Osteocyte (in vitro differentiated cells): Measurements from ENCODE around the gene ATP6V1E1. TPM values are rescaled to one million over a fixed set of nuclear protein-coding genes. Genes with fewer than 3 reads are reported as not detected.

ENCODE experiments used
- DNase-seq: peaks from one replicate; pipeline ENCODE4 v3.0.0; 2021; ENCODE audit warnings: mixed read lengths; ENCODE audit not compliant: unreplicated experiment; ENCODE audit errors: extremely low spot score
- H3K27ac Mint-ChIP-seq: one replicate; pipeline ENCODE4 v1.8.0; 2021; ENCODE audit warnings: mild to moderate bottlenecking, mixed read lengths; ENCODE audit not compliant: unreplicated experiment
- H3K27me3 Mint-ChIP-seq: one replicate; pipeline ENCODE4 v1.8.0; 2021; ENCODE audit warnings: mixed read lengths; ENCODE audit not compliant: unreplicated experiment
- H3K36me3 Mint-ChIP-seq: one replicate; pipeline ENCODE4 v1.8.0; 2021; ENCODE audit warnings: mixed read lengths; ENCODE audit not compliant: unreplicated experiment
- H3K4me1 Mint-ChIP-seq: one replicate; pipeline ENCODE4 v1.8.0; 2021; ENCODE audit warnings: mixed read lengths; ENCODE audit not compliant: unreplicated experiment
- H3K4me3 Mint-ChIP-seq: one replicate; pipeline ENCODE4 v1.8.0; 2021; ENCODE audit warnings: mild to moderate bottlenecking, moderate library complexity, mixed read lengths; ENCODE audit not compliant: unreplicated experiment
- H3K9me3 Mint-ChIP-seq: one replicate; pipeline ENCODE4 v1.8.0; 2021; ENCODE audit warnings: mixed read lengths; ENCODE audit not compliant: unreplicated experiment
- total RNA-seq: library from RNA; stranded (reverse); gene quantifications from 2 replicates; pipeline ENCODE4 v1.2.1, GENCODE V29; 2021
- TF ChIP-seq, protein P1 (sequence below): fragments of 200-600 bp; sonication (generic); IDR thresholded peaks from 2 replicates; pipeline ENCODE4 v1.5.0; 2021; ENCODE audit warnings: antibody characterized with exemption, mild to moderate bottlenecking, moderate library complexity

Gene ATP6V1E1
- total RNA-seq, 1 donor from 2014 or later: 119 TPM

DNA sequence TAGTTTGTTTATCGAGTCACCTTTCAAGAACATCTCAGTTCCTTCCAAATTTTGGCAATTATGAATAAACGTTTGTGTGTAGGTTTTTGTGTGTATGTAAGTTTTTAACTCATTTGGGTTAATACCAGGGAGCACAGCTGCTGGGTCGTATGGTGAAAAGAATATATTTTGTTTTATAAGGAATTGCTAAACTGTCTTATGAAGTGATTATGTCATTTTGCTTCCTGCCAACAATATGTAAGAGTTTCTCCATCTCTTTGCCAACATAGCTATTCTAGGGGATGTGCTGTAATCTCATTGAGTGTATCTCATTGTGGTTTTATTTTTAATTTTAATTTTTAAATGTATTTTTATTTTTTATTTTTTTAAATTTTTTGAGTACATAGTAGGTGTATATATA, 37.3 kb upstream of the ATP6V1E1 start:
- Mint-ChIP-seq H3K36me3 (peaks cover 29% of the 10 kb centered on the region), H3K27me3 (no peaks in the 10 kb centered on the region), H3K4me1 (peaks cover 13% of the 10 kb centered on the region), H3K9me3 (no peaks in the 10 kb centered on the region), H3K4me3 (no peak overlapping the region), H3K27ac (no peak overlapping the region)
- DNase-seq: no peak
- TF ChIP-seq, protein P1, sequence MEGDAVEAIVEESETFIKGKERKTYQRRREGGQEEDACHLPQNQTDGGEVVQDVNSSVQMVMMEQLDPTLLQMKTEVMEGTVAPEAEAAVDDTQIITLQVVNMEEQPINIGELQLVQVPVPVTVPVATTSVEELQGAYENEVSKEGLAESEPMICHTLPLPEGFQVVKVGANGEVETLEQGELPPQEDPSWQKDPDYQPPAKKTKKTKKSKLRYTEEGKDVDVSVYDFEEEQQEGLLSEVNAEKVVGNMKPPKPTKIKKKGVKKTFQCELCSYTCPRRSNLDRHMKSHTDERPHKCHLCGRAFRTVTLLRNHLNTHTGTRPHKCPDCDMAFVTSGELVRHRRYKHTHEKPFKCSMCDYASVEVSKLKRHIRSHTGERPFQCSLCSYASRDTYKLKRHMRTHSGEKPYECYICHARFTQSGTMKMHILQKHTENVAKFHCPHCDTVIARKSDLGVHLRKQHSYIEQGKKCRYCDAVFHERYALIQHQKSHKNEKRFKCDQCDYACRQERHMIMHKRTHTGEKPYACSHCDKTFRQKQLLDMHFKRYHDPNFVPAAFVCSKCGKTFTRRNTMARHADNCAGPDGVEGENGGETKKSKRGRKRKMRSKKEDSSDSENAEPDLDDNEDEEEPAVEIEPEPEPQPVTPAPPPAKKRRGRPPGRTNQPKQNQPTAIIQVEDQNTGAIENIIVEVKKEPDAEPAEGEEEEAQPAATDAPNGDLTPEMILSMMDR: no peak

DNA sequence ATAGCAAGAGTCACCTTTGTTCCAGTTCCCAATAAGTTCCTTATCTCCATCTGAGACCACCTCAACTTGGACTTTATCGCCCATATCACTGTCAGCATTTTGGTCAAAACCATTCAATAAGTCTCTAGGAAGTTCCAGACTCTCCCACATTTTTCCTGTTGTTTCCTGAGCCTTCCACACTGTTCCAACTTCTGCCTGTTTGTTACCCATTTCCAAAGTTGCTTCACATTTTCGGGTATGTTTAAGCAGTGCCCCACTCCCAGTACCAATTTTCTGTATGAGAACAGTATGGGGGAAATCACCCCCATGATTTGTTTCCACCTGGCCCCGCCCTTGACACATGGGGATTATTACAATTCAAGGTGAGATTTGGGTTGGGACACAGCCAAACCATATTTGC, 36.7 kb upstream of the ATP6V1E1 start:
- no peak for DNase-seq
- no peaks in the 10 kb centered on the region for H3K27me3 Mint-ChIP-seq
- peak overlapping the region; percentile 3 for H3K27ac Mint-ChIP-seq
- H3K9me3 Mint-ChIP-seq: no peaks in the 10 kb centered on the region
- H3K36me3 Mint-ChIP-seq: peaks cover 31% of the 10 kb centered on the region
- TF ChIP-seq, protein P1: no peak
- peaks cover 13% of the 10 kb centered on the region for H3K4me1 Mint-ChIP-seq
- H3K4me3 Mint-ChIP-seq: no peak overlapping the region

DNA sequence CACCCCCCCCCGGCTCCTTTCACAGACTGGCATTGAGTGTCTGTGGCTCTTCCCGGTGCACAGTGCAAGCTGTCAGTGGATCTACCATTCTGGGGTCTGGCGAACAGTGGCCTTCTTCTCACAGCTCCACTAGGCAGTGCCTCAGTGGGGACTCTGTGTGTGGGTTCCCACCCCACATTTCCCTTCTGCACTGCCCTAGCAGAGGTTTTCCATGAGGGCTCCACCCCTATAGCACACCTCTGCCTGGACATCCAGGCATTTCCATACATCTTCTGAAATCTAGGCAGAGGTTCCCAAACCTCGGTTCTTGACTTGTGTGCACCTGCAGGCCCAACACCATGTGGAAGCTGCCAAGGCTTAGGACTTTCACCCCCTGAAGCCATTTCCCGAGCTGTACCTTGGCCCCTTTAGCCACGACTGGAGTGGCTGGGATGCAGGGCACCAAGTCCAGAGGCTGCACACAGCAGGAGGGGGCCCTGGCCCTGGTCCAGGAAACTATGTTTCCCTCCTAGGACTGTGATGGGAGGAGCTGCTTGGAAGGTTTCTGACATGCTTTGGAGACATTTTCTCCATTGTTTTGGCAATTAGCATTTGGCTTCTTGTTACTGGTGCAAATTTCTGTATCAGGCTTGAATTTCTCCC, 36.0 kb upstream of the ATP6V1E1 start:
- no peak for DNase-seq
- TF ChIP-seq, protein P1: no peak
- Mint-ChIP-seq H3K27me3 (no peaks in the 10 kb centered on the region), H3K9me3 (no peaks in the 10 kb centered on the region), H3K36me3 (peaks cover 28% of the 10 kb centered on the region), H3K4me3 (no peak overlapping the region), H3K4me1 (peaks cover 13% of the 10 kb centered on the region), H3K27ac (no peak overlapping the region)

DNA sequence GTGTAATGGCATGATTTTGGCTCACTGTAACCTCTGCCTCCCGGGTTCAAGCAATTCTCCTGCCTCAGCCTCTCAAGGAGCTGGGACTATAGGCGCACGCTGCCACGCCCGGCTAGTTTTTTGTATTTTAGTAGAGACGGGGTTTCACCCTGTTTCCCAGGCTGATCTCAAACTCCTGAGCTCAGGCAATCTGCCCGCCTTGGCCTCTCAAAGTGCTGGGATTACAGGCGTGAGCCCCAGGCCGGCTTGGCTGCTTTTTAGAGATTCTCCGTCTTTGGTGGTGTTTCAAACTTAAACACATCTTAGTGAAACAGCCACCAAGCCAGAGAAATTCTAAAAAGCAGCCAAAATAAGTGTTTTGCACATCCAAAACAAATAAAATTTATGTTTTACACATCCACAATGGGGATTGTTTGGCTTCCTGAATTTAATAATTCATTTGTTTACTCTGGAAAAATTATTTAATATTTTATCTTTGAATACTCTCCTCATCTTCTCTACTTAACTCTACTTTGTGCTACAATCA, 28.4 kb upstream of the ATP6V1E1 start:
- H3K9me3 Mint-ChIP-seq: no peaks in the 10 kb centered on the region
- H3K4me1 Mint-ChIP-seq: no peaks in the 10 kb centered on the region
- TF ChIP-seq, protein P1: no peak
- no peak for DNase-seq
- peaks cover 16% of the 10 kb centered on the region for H3K36me3 Mint-ChIP-seq
- no peak overlapping the region for H3K27ac Mint-ChIP-seq
- H3K27me3 Mint-ChIP-seq: no peaks in the 10 kb centered on the region
- no peak overlapping the region for H3K4me3 Mint-ChIP-seq

DNA sequence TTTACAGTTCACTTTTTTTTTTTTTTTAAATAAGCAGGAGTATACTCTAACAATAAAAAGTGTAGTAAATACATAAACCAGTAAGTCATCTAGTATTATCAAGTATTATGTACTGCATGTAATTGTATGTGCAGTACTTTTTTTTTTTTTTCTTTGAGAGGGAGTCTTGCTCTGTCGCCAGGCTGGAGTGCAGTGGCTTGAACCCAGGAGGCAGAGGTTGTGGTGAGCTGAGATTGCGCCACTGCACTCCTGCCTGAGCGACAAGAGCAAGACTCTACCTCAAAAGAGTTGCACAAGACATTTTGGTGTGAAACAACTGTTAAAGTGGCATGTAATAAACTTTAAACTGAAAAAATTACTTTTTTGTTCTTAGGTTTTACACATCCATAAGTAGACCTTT, 26.7 kb upstream of the ATP6V1E1 start:
- TF ChIP-seq, protein P1: no peak
- Mint-ChIP-seq H3K36me3 (peaks cover 14% of the 10 kb centered on the region), H3K27me3 (no peaks in the 10 kb centered on the region), H3K27ac (no peak overlapping the region), H3K4me3 (no peak overlapping the region), H3K4me1 (no peaks in the 10 kb centered on the region), H3K9me3 (no peaks in the 10 kb centered on the region)
- no peak for DNase-seq
